ENCODE data around the gene RNF181.

GRCh38 chr2:85605406-85606115 is 10.0 kb downstream of the RNF181 start:
- TF ChIP-seq, protein P1, sequence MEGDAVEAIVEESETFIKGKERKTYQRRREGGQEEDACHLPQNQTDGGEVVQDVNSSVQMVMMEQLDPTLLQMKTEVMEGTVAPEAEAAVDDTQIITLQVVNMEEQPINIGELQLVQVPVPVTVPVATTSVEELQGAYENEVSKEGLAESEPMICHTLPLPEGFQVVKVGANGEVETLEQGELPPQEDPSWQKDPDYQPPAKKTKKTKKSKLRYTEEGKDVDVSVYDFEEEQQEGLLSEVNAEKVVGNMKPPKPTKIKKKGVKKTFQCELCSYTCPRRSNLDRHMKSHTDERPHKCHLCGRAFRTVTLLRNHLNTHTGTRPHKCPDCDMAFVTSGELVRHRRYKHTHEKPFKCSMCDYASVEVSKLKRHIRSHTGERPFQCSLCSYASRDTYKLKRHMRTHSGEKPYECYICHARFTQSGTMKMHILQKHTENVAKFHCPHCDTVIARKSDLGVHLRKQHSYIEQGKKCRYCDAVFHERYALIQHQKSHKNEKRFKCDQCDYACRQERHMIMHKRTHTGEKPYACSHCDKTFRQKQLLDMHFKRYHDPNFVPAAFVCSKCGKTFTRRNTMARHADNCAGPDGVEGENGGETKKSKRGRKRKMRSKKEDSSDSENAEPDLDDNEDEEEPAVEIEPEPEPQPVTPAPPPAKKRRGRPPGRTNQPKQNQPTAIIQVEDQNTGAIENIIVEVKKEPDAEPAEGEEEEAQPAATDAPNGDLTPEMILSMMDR (IDR thresholded peaks at IDR 0.05): no peak
- TF ChIP-seq POLR2A (IDR thresholded peaks at IDR 0.05): no peak
